HG02852 (cell line): ENCODE measurements around the gene PLEKHA3.
A peak's percentile ranks its signal among the peaks of the same experiment; 100 is the strongest.
"Not testable (repeated sequence)": the region's sequence is repeated elsewhere in the genome, so short reads cannot be mapped to it uniquely, and the experiment has no call there.

Experiments used
- ATAC-seq: cut with Tn5 transposase; IDR thresholded peaks from one replicate; pipeline ENCODE4 v1.9.1; 2021; ENCODE audit warnings: mild to moderate bottlenecking, moderate library complexity; ENCODE audit not compliant: unreplicated experiment

PLEKHA3 gene

DNA sequence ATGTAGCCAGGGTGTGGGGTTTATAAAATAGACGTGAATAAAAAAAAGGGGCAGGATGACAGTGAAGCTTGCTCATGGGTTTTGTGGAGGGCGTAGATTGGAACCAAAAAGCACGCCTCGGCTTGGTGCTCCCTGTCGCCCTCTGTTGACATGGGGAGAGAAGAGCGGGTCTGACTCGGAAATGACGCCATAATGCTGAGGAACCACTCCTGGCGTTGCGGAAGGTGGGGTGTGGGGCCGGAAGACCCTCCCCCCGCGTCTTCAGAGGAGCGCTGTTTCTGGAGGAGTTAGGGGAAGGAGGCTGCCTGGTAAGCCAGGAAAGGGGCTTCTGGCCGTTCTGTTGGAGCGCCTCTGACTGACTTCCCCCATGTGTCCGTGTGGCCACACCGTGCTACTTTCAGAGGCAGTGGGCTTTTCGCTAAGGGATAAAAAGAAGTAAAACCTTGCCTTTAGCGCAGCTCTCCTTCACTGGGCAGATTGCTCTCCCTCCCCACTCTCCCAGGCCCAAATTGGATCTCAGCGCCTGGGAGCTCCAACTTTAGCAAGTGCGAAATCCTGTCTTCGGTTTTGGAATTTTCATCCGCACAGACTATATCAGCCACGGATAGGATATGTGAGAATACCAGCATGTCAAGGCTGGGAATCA, 42.8 kb downstream of the PLEKHA3 start:
- ATAC-seq = peak; percentile 94

DNA sequence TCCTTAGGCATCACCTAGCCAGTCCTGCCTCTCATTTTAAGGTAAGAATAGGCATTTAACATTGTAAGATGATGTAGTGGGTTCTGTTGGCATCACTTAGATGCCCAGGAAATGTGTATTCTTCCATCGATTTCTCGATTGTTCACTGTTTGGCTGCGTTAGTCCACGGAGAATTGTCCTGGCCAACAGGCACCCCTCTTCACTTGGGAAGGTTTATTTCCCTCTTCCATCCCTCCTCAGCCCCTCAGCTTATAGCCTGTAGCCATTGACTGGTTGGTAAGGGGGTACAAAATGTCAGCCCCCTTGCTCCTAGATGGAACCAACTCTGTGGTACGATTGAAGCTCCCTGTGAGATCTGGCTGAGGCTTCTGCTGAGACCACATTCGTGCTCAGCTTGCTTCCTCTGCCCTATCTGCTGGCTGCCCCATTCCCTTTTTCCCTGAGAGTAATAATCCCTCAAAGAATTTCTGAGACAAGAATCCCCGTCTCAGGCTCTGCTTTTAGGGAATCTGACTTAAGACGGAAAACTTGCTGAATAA, 43.4 kb downstream of the PLEKHA3 start:
- peak; percentile 12 for ATAC-seq

DNA sequence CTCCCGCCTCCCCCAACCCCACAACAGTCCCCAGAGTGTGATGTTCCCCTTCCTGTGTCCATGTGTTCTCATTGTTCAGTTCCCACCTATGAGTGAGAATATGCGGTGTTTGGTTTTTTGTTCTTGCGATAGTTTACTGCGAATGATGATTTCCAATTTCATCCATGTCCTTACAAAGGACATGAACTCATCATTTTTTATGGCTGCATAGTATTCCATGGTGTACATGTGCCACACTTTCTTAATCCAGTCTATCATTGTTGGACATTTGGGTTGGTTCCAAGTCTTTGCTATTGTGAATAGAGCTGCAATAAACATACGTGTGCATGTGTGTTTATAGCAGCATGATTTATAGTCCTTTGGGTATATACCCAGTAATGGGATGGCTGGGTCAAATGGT, 44.8 kb downstream of the PLEKHA3 start:
- ATAC-seq = not testable (repeated sequence)

DNA sequence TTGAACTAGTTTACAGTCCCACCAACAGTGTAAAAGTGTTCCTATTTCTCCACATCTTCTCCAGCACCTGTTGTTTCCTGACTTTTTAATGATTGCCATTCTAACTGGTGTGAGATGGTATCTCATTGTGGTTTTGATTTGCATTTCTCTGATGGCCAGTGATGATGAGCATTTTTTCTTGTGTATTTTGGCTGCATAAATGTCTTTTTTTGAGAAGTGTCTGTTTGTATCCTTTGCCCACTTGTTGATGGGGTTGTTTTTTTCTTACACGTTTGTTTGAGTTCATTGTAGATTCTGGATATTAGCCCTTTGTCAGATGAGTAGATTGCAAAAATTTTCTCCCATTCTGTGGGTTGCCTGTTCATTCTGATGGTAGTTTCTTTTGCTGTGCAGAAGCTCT, 45.2 kb downstream of the PLEKHA3 start:
- not testable (repeated sequence) for ATAC-seq

DNA sequence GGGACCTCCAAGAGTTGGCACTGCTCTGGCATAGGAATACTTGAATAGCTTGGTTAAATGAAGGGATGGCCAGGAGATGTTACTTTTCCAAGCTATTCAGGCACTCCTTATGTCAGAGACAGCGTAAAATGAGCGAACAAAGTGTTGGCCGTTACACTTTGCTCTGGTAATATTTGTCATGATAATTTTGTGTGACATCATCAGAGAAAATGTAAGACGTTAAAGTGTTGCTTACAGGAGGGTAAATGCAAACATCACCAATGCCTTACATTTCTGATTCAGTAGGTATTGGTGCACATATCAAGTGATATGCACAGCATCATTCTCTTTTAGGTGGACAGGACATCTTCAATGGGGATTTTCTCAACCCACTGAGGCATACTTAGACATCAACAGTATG, 46.0 kb downstream of the PLEKHA3 start:
- ATAC-seq = no peak

GRCh38 chr2:178527592-178527991, 47.3 kb downstream of the PLEKHA3 start:
- ATAC-seq = no peak

DNA sequence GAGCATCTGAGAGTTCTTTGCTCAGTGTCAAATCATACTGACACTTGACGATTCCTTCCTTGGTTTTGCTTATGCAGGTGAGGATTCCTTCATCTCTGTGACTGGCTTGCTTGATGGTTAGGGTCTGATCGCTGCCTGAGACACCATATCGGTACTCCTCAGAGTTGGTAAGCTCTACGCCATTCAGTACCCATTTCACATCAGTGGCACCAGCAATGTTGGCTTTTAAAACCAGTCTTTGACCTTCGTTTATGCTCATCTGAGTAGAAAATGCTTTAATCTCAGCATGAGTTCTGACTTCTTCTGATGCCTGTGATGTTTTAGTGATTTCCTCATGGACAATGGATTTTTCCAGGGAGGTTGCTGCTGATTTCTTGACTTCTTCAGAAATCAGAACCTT, 48.4 kb downstream of the PLEKHA3 start:
- ATAC-seq = no peak

DNA sequence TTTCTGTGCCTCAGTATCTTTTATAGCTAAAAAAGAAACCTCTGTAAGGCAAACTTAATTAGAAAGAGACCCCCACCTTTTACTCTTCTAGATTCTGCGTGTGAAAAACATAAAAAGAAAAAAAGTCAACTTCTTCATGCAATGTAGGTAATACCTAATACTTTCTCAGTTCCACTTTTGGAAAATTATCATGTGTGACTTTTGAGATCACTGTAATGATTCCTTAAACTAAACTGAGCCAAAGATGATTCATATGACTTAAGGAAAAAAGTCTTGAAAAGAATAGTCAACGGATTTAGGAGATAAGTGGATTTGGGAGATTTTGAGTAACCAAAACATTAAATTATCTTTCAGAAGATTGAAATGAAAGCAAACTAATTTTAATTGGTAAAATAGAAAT, 48.9 kb downstream of the PLEKHA3 start:
- ATAC-seq = no peak

GRCh38 chr2:178530131-178530530, 49.9 kb downstream of the PLEKHA3 start:
- no peak for ATAC-seq

GRCh38 chr2:178530625-178531142, 50.4 kb downstream of the PLEKHA3 start:
- peak; percentile 94 for ATAC-seq

- no peak for ATAC-seq
These were observed 50.9 kb downstream of the PLEKHA3 start for GRCh38 chr2:178531168-178531567.

GRCh38 chr2:178536037-178536436, 55.8 kb downstream of the PLEKHA3 start:
- no peak for ATAC-seq

DNA sequence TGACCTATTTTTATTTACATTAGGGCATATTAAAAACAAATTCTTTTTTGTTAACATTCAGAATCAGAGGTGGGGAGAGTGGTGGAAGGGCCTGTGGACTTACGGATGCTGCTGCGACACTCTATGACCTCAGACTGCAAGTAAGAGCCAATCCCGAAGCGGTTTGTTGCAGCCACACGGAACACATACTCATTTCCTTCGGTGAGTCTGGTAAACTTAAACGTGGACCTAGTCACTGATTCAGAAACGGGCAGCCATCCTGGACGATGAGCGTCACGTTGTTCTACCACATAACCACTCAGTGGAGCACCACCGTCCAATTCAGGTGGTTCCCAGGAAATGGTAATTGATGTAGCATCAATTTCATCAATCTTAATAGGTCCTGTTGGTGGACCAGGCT, 61.9 kb downstream of the PLEKHA3 start:
- no peak for ATAC-seq

DNA sequence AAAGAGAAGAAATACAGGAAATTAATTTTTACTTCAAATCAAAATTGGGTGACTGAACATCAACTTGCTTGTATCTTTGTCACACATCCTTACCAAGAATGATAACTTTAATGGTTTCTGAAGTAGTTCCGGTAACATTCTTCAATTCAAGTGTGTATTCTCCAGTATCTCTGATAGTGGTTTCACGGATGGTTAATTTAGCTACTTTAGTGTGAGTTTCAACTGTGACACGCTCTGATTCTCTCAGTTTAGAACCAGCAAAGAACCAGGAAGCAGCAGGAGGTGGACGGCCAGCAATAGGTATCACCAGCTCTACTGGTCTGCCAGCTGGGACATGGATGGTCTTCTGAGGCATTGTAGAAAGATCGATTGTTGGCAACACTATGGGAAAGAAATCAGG, 62.3 kb downstream of the PLEKHA3 start:
- no peak for ATAC-seq

- ATAC-seq = peak; percentile 67
These were observed 70.1 kb downstream of the PLEKHA3 start for GRCh38 chr2:178550352-178550751.

DNA sequence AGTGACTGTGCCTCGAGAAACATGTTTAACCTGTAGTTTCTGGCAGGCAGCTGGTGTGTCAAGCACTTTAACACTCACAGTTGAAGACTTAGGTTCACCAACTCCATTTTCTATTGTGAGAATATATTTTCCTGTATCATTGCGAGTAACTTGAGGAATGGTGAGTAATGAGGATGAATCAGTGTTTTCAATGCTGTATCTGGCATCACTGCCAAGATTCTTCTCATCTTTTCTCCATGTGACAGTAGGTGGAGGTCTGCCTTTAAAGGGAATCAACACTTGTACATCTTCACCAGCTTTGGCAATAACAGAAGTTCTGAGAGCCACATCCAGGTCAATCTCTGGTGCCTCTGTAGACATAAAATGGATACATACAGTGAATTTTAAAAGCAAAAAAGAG, 72.8 kb downstream of the PLEKHA3 start:
- ATAC-seq = no peak
